GM18867 (cell line): ENCODE data around the gene FBXL17.

Experiments
- ATAC-seq: cut with Tn5 transposase; IDR thresholded peaks from one replicate; pipeline ENCODE4 v1.9.1; 2021; ENCODE audit warnings: mild to moderate bottlenecking, moderate library complexity; ENCODE audit not compliant: unreplicated experiment

The FBXL17 gene

DNA sequence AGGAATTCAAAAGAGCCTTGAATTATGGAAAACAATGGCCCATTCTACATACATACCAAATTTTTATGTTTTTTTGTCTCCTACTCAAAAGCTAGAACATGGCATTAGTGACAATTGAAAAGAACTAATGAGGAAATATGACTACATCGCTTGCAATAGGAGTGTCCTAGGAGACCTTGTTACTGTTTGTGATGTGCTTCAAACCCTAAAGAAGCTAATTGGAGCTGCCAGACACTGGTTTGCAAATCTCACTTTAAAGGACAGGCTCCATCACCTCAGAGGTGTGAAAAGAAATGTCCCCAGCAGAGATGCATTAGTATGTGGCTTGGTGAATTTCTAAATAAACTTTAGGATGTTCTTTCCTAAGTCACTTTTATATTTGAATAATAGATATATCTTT, 356.9 kb downstream of the FBXL17 start:
- ATAC-seq = peak; percentile 60

DNA sequence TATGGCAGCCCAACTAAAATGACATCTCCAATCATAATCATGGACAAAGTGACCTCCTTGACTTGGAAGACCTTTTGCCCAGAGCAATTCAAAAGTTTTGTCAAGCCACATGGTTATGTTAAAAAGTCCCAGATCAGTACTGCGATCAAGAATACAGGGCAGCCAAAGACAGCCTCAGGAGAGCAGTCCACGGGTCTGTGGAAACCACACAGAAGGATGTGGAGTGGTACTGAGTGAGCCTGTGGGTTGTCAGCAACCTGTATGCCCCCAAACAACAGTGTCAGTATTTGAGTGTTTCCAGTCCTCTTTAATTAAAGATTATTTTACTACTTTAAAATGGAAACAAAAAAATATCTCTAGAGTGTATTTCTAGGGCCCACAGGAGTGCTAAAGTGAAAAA, 365.8 kb downstream of the FBXL17 start:
- ATAC-seq = no peak

DNA sequence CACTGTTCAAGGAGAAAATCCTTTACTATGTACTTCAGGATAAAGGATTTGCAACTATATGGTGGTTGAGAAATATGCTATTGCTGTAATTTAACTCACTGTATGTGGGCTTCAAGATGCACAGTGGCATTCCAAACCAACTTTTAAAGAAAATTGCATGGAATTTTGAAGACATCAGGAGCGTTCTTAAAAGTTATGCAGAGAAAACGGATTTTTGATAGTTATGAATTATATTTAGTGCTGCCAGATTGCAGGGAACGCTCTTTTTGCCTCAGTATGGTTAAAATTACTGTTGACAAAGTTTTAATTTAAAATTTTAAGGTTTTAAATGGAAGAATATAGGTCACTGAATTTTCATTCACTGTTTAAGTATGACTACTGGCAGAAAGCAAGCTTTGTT, 375.1 kb downstream of the FBXL17 start:
- ATAC-seq = no peak

DNA sequence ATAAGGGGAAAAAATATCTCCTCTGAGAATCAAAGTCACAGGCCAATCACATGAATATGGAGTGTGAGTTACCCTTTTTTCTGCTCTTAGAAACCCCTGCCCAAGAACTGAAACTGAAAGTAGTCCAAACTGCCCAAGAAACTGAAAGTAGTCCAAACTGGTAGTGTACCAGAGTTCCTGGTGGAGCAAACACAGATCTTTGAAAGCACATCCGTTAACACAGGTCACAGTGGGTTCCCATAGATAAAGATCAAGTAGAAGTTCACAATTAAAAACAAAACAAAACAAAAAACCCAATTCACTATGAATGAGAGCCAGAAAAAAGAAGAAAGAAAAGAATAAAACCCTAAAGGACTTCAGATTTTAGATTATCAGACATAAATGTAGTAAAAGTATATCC, 378.7 kb downstream of the FBXL17 start:
- ATAC-seq = no peak

DNA sequence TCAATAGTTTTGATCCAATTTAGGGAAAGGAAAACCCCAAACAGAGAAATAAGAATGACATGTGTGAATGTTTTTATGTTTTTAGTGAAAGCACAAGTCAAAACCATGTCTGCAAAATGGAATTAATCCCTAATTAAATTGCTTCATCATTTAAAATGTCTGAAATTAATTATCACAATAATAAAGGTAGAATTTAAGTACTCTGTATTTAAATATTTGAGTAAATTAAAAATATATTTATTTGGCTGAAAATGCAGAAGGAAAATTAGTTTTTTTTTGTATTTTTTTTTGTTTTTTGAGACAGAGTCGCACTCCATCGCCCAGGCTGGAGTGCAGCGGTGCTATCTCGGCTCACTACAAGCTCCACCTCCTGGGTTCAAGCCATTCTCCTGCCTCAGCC, 380.7 kb downstream of the FBXL17 start:
- ATAC-seq = no peak

DNA sequence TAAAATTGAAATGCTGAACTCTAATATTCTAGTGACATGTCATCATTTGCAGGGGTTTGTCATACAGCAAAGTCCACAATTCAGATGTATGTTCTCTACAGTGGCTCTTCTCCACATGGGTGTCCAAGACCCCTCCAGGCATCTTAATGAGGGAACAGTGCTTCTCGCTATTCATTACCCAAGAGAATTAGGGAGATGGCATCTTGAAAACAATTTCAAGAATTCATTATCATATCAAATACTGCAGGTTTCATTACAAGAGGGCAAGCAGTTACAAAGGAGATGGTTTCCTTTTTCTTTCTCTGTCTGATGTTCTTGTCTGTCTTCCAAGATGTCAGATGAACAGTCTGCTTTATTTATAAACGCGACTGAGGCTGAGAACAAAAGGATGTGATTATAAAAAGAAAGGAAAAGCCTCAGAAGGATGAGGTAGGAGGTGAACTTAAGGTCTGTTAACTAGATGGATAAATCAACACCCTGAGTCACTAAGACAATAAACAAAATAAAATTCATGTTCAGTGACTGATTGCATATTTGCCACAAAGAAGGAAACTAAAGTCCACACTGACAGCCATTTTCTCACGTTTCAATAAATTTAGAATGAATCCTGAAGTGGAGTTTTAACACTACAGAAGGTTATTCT, 384.4 kb downstream of the FBXL17 start:
- no peak for ATAC-seq

DNA sequence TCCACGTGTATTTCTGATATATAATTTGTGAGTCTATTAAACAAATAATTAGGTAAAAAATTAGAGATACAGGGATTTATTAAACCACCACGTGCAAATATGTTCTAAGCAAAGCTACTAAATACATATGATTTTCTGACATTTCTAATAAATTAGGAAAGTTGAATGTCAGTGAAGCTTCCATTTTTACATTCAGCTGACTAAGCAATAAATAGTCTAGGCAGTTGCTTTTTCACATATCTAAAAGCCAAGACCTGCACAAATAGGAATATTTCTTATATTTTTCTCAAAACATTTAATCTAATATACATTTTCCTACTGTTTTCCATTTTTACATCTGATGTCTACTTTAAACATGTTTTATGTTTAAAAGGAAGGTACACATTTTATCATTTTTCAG, 388.6 kb downstream of the FBXL17 start:
- no peak for ATAC-seq

DNA sequence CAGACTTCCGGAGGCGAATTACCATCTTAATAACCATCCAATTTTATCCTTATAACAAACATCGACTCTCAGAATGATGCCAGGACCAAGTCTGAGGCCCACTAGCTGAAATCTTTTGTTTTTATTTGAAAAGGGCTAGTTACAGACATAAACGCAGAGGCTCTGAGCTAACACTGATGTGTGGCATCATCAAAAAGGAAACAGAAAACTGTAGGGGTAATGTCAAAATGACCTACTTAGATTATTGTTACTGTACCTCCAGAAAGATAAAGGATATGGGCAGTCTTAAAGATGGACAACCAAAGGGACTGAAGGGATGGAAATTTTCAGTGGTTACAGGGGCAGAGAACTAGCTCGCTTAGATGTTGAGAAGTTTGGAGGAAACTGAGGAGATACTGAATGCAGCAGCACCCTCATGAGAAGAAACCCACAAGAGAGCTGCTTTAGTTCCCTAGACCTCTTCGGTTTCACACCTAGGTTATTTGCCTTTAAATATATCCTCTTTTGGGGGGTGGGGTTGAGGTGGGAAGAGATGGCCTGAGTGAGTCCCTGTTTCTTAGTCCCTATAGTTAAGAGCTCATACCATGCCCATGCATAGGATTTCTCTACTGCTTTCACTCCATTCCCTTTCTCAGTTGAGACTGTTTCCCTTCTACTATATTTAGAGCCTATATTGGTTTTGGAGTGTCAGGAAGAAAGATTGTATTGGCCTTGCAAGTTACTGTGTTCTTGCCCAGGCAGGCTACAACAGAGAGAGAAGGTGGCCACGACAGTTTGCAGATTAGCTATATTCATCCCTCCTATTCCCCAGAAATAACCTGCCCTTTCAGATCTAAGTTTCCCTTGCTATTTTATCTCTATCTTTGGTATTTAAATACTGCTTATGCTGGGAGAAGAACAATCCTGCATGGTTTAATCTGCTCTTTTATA, 390.8 kb downstream of the FBXL17 start:
- ATAC-seq = peak; percentile 95

DNA sequence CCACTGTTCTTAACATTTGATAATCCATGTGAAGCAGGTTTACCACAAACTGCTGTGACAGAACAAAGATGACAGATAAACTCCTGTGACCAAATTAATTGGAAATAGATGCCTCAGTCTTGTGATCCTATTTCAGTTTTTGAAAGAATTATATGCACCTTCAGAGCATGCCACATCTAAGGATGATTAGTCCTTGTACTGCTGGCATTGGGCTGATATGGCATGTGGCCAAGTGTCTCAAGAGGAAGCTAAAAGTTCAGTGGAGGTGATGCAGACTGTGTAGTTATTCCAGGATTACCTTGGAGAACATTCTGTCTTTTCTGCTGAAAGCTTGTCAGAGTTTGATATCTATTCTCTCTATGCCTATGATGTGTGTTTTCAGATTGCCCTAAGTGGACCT, 396.8 kb downstream of the FBXL17 start:
- ATAC-seq = no peak

DNA sequence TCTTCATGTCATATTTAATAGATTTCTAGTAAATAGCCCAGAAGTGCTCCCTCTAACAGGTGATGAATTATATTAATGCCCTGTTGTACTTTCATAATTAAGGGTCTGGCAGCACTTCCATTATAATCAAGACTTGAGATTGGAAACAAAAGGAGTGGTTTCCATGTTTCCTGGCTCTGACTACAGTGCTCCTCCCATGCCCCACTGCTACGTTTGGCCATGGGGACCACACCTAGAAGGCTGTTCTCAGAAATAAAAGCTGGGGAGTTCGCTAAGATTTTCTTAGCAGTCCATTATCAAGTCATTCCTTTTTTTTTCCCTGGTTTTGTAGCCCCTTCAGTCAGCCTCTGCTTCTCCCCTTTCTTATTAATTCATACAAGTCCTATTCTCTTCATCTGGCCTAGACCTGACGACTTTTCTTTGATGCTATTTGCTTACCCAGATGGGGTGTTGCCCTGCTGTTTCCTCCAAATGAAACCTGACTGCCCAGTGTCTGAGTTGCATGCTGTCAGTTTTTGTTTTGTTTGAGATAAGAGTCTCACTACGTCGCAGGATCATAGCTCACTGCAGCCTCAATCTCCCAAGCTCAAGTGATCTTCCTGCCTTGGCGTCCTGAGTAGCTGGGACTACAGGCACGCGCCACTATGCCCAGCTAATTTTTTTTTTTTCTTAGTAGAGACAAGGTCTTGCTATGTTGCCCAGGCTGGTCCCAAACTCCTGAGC, 399.0 kb downstream of the FBXL17 start:
- ATAC-seq = no peak

DNA sequence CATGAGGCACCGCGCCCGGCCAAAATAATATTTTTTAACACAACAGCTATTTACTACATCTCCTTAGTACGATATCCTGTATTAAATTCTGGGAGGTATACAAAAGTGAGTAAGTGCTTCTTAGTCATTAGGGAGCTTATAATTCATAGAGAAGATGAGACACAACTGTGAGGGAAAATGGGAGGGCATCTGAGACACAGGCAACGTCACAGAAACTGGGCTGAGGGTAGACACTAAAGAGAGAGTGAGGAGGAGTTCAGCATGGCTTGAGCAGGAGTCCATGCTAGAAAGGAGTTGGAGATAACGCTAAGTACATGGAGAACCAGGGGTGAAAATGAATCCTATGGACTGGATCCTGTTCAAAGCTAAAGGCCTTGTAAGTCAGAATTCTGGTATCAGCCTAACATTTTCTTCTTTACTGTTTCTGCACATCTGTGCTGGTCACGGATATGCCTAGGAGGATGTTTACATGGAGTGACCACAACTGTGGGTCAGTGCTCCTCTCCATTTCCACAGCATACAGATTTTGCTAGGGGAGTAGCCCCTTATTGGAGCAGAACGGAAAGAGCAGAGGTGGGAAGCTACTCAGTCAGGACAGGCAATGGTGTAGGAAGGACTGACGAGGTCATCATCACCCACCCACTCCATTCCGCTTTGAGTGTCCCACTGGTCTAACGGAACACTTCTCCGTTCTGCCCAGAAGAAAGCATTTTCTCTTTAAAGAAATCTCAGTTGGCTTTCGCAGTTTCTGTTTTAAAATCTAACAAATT, 400.8 kb downstream of the FBXL17 start:
- ATAC-seq = no peak

DNA sequence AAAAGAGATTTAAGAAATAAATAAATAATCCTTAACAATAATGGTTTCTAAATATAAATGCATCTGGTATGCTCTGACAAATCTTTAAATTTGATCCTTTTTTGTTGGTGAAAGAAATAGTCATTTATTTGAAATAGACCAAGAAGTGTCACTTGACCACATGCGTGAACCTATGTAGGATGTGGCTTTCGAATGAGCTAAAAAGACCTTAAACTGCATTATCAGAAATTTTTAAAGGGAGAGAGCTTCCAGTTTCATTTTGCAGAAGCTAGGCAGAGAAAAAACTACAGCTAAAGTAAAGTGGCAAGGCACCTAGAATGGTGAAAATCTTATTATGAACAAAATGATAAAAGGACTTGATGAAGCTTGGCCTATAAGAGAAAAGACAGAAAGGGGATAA, 402.0 kb downstream of the FBXL17 start:
- peak; percentile 81 for ATAC-seq

DNA sequence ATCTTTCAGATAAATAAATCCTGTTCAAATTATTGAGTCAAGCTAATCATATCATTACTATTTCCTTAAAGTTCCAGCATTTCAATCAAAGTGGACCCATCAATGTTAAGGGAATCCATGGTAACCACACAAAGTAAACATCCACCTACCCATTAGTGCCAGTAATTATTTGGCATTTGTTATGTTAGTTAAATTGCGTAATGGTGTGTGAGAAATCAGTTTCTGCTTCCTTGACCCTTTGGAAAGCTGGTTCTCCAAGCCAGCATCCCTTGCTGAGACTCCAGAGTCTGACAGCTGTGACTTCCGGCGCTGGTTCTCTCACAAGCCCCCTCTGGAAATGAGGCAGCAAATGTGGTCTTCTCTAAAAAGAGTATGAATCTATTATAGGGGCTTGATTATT, 402.6 kb downstream of the FBXL17 start:
- no peak for ATAC-seq

DNA sequence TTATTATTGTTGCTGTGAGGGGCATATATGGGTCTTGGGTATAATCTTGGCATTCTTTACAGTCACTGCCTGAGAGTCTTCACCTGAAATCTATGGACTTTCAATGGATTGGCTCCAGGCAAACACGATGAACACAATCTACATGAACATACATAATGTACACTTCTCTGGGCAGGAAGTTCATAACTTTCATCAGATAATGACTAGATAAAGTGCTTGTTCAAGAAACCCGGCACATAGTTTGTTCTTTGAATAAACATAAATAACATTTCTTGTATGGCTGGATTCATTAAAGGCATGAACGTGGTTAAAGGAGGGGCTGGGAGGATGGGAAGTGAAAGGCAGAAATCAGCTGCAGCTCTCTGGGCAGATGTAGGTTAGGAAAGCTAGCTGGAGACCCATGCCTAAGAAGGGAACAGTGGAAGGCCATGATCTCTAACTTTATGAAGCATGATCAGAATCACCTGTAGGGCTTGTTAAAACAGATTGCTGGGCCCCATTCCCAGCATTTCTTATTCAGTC, 404.3 kb downstream of the FBXL17 start:
- ATAC-seq = no peak

DNA sequence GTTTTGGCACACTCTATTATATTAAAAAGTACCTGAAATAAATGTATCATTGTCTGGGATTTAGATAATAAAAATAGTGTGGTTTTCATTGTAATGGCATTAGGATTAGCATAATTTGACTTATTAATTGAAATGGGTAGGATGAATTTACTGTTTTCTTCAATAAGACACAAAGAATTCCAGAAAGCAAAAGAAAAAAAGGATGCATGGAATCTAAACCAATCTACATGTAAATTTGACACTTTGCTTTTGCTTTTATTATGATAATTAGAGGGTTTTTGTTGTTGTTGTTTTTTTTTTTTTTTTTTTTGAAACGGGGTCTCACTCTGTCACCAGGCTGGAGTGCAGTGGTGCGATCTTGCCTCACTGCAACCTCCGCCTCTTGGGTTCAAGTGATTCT, 406.3 kb downstream of the FBXL17 start:
- ATAC-seq = no peak

DNA sequence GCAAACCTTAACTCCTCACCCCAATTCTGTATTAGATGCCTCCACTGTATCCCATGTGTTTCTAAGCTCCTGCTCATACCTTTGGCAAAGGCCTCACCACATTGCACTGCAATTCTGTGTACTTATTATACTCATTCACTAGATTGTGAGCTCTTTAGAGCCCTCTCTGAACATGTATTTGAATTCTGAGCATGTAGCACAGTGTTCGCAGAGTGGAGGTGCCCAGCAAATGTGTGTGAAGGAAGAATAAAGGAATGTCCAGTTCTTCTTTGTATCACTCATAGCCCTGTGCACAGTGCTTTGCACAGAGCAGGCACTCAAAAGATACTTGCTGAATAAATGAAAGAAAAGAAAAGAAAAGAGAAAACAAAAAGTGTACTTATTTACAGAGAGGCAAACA, 410.1 kb downstream of the FBXL17 start:
- ATAC-seq = no peak

DNA sequence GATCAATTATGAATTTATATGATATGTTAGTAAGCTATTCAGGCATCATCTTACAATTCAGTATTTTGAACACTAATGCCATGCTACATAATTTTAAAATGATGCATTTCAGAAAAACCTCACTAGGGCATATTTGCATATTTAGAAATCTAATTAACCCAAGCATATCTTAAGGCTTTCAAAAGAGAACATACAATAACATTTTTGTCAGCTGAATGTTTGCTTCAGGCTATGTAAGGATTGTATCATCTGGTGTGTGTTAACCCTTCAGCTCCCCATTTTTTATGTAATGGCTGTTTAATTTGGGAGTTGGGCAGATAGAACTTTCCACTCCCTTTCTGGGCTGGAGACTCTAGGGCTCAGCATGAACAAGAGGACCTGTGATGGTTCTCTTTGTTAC, 412.1 kb downstream of the FBXL17 start:
- no peak for ATAC-seq

DNA sequence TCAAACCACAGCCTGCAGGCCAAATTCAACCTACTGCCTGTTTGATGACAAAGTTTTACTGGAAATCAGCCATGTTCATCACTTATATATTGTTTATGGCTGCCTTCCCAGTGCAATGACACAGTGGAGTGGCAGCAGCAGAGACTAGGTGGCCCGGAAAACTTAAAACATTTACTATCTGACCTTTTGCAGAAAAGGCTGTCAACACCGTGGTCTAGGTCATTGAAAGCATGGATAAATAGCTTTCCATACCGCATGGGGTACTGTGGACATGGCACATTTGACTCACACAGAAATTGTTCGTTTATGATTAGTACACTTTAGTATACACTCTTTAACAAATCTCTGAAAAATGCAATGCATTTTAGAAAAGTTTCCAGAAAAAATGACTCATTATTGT, 412.9 kb downstream of the FBXL17 start:
- no peak for ATAC-seq

DNA sequence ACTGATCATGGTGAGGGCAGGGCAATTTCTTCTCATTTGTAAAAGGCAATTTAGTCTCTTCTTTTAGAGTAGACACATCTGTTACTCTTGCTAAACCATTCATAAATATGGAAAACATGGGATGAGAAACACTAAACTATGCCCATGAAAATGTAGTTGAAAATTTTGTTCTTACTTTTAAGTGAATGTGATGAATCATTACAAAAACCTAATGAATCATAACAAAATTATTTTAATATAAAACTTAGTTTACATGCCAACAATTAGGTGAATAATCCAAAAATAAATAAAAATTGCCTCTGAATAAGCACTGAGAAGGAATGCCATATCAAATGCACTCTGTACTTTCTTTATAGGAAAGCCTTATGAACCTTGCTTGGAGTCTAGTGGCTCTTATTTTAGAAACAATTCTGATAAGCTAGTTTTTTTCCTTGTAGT, 413.5 kb downstream of the FBXL17 start:
- ATAC-seq = no peak

DNA sequence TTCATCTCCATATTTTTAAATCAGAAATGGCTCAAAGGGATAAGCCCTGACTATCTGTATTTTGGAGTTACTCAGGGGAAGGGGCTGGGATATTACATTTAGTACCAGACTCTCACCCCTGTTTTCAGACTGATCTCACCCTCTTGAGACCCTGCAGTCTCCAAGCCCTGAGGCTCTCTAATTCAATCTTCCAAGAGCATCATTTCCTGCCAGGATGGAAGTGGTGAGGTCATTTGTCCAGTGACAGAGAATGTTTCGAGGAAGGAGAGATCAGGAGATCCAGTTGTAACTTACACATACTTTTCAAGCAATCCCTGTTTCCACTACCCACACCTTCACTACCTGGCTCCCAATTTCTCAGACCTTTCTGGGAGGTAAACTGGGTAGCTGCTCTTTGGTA, 415.7 kb downstream of the FBXL17 start:
- ATAC-seq = no peak

DNA sequence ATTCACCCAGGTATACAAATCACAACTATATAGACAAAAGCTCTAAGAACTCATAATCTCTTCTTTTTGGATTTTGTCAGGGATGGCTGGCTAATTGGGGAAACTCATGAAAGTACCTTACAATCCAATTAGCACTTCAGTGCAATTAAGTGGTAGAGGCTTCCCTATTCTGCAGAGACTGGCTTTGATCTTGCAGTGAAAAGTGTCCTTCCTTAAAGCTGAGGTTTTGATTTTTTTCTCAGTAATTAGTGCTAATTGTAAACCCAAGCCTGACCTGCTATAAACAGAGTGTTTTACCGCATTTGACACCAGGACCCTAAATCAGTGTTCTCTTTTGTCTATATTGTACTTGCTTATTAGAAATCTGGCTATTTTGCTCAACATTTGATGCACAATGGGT, 417.2 kb downstream of the FBXL17 start:
- no peak for ATAC-seq
